K562 (cell line): Measurements from ENCODE around the gene ADCYAP1. TPM values are rescaled to one million over a fixed set of nuclear protein-coding genes. Genes with fewer than 3 reads are reported as not detected.

Experiments
- DIDO1 ChIP-seq: fragments of 450-650 bp; IDR thresholded peaks from 2 replicates; pipeline ENCODE4 v1.6.1; 2016; ENCODE audit warnings: low read depth, missing biosample characterization, missing genetic modification characterization
- KAT7 ChIP-seq: sonication (generic); formaldehyde crosslinking; IDR thresholded peaks from 2 replicates; pipeline ENCODE4 v1.8.0; 2022; ENCODE audit warnings: missing genetic modification reagents, mild to moderate bottlenecking, borderline replicate concordance
- MECOM ChIP-seq: fragments of 250-450 bp; sonication (Bioruptor Pico); IDR thresholded peaks from 2 replicates; pipeline ENCODE4 v1.8.0; 2022; ENCODE audit warnings: inconsistent platforms
- PHB2 ChIP-seq: fragments of 450-650 bp; IDR thresholded peaks from 2 replicates; pipeline ENCODE4 v1.6.1; 2017; ENCODE audit warnings: low read depth
- PYGO2 ChIP-seq: fragments of 450-650 bp; IDR thresholded peaks from 2 replicates; pipeline ENCODE4 v1.6.1; 2016; ENCODE audit warnings: mild to moderate bottlenecking, missing genetic modification characterization, moderate library complexity, missing compliant biosample characterization
- REST ChIP-seq, 2 experiments: fragments of 450-650 bp; formaldehyde crosslinking in 1 of 2; IDR thresholded peaks; 2 replicates each; pipeline versions ENCODE4 v1.4.0 to v1.6.1; 2014 to 2020; ENCODE audit warnings: mild to moderate bottlenecking in 2 of 2, borderline replicate concordance in 1 of 2, low read depth in 1 of 2
- THRAP3 ChIP-seq: fragments of 450-650 bp; IDR thresholded peaks from 2 replicates; pipeline ENCODE4 v1.6.1; 2016; ENCODE audit warnings: mild to moderate bottlenecking, inconsistent platforms, borderline replicate concordance
- ZNF23 ChIP-seq: fragments of 250-450 bp; sonication (Bioruptor Pico); IDR thresholded peaks from 2 replicates; pipeline ENCODE4 v1.4.0; 2020; ENCODE audit warnings: mild to moderate bottlenecking
- ZNF695 ChIP-seq: fragments of 450-650 bp; formaldehyde crosslinking; IDR thresholded peaks from 2 replicates; pipeline ENCODE4 v1.4.0; 2020; ENCODE audit warnings: mild to moderate bottlenecking, moderate library complexity
- ZNF76 ChIP-seq: fragments of 250-450 bp; sonication (Bioruptor Pico); IDR thresholded peaks from 2 replicates; pipeline ENCODE4 v1.4.0; 2020; ENCODE audit warnings: mild to moderate bottlenecking, moderate library complexity, borderline replicate concordance
- polyA plus RNA-seq, 8 experiments: library from polyadenylated mRNA; depleted of rRNA in 4 of 8; stranded (reverse) in 5 of 8; unstranded in 3 of 8; fragments of >200 nt; fragmentation: Nextera tagmentation in 2 of 8; fragmentation: Illumina TruSeq in 1 of 8; extraction: Ambion mirVana in 2 of 8; extraction: Trizol in 1 of 8; gene quantifications; 2 replicates each; pipeline versions ENCODE4 v1.2.1 to v1.2.3, GENCODE V29; 2011 to 2014; ENCODE audit warnings: inconsistent platforms in 1 of 8, missing spikeins in 1 of 8
- total RNA-seq, 7 experiments: library from RNA; depleted of rRNA in 6 of 7; stranded (reverse); fragments of >200 nt in 6 of 7; fragmentation: Illumina TruSeq in 2 of 7; extraction: Trizol in 2 of 7; gene quantifications; 2 replicates each; pipeline versions ENCODE4 v1.2.1 to v1.2.3, GENCODE V29; 2011 to 2021; ENCODE audit warnings: low replicate concordance in 1 of 7
- TF ChIP-seq, protein P1 (sequence below): fragments of 450-650 bp; IDR thresholded peaks from 2 replicates; pipeline ENCODE4 v1.6.1; 2017; ENCODE audit warnings: mild to moderate bottlenecking, moderate library complexity
- TF ChIP-seq, protein P2 (sequence below), 2 experiments: fragments of 450-650 bp in 1 of 2; IDR thresholded peaks; 2 replicates each; pipeline ENCODE4 v1.6.1; 2011 to 2017; ENCODE audit warnings: low read depth in 2 of 2, antibody characterized with exemption in 1 of 2, borderline replicate concordance in 1 of 2, low read length in 1 of 2, mild to moderate bottlenecking in 1 of 2, mixed read lengths in 1 of 2; ENCODE audit not compliant: control insufficient read depth in 1 of 2
- TF ChIP-seq, protein P3 (sequence below): IDR thresholded peaks from 2 replicates; pipeline ENCODE4 v1.6.1; 2012; ENCODE audit warnings: low read depth, low read length, improper control_type of control experiment, borderline replicate concordance

ADCYAP1 gene
- total and polyA plus RNA-seq, 9 of the 15 experiments (the other 6 are each of a cell fraction or from before 2014, with no cell fraction given), result 0.03 TPM; not detected in 8

DNA sequence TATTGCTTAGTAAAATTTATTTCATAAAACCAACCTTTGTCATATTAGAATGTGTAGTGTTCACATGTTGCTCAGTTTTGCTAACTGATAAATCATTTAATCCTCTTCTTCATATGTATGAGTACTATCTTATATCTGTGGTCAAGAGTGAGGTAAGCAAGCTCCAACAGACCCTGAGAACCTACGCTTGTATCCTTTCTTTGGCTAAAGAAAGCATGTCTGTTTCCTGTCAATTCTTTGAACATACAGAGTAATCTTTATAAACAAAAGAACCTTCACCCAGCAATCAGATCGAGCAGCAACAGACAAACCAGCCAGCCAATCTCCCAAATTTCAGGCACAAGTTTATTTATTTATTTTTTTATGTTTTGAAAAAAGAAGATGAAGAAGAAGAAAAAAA lies 6.4 kb downstream of the ADCYAP1 start (continued):
- TF ChIP-seq ZNF695 (no peak), ZNF23 (CRISPR knock-in tag) (no peak), MECOM (CRISPR knock-in tag) (no peak), REST (IDR thresholded peaks at IDR 0.05; ENCODE audit: borderline replicate concordance) (no peak), REST (CRISPR knock-in tag; IDR thresholded peaks at IDR 0.05; ENCODE audit: low read depth) (no peak), ZNF76 (CRISPR knock-in tag) (no peak), PYGO2 (tag) (no peak), THRAP3 (no peak), KAT7 (CRISPR knock-in tag) (no peak), PHB2 (no peak), DIDO1 (tag) (no peak)
- TF ChIP-seq, protein P1, sequence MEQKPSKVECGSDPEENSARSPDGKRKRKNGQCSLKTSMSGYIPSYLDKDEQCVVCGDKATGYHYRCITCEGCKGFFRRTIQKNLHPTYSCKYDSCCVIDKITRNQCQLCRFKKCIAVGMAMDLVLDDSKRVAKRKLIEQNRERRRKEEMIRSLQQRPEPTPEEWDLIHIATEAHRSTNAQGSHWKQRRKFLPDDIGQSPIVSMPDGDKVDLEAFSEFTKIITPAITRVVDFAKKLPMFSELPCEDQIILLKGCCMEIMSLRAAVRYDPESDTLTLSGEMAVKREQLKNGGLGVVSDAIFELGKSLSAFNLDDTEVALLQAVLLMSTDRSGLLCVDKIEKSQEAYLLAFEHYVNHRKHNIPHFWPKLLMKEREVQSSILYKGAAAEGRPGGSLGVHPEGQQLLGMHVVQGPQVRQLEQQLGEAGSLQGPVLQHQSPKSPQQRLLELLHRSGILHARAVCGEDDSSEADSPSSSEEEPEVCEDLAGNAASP, result no peak
- TF ChIP-seq, protein P2, sequence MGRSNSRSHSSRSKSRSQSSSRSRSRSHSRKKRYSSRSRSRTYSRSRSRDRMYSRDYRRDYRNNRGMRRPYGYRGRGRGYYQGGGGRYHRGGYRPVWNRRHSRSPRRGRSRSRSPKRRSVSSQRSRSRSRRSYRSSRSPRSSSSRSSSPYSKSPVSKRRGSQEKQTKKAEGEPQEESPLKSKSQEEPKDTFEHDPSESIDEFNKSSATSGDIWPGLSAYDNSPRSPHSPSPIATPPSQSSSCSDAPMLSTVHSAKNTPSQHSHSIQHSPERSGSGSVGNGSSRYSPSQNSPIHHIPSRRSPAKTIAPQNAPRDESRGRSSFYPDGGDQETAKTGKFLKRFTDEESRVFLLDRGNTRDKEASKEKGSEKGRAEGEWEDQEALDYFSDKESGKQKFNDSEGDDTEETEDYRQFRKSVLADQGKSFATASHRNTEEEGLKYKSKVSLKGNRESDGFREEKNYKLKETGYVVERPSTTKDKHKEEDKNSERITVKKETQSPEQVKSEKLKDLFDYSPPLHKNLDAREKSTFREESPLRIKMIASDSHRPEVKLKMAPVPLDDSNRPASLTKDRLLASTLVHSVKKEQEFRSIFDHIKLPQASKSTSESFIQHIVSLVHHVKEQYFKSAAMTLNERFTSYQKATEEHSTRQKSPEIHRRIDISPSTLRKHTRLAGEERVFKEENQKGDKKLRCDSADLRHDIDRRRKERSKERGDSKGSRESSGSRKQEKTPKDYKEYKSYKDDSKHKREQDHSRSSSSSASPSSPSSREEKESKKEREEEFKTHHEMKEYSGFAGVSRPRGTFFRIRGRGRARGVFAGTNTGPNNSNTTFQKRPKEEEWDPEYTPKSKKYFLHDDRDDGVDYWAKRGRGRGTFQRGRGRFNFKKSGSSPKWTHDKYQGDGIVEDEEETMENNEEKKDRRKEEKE (IDR thresholded peaks at IDR 0.05; ENCODE audit: borderline replicate concordance in 1 of 2, control insufficient read depth in 1 of 2, low read depth in 2 of 2, low read length in 1 of 2), result no peak
- TF ChIP-seq, protein P3, sequence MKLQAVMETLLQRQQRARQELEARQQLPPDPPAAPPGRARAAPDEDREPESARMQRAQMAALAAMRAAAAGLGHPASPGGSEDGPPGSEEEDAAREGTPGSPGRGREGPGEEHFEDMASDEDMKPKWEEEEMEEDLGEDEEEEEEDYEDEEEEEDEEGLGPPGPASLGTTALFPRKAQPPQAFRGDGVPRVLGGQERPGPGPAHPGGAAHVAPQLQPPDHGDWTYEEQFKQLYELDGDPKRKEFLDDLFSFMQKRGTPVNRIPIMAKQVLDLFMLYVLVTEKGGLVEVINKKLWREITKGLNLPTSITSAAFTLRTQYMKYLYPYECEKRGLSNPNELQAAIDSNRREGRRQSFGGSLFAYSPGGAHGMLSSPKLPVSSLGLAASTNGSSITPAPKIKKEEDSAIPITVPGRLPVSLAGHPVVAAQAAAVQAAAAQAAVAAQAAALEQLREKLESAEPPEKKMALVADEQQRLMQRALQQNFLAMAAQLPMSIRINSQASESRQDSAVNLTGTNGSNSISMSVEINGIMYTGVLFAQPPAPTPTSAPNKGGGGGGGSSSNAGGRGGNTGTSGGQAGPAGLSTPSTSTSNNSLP, result no peak
